ENCODE results near the gene ZNF761. TPM values are rescaled to one million over a fixed set of nuclear protein-coding genes. Genes with fewer than 3 reads are reported as not detected.
"Not testable (repeated sequence)": the region's sequence is repeated elsewhere in the genome, so short reads cannot be mapped to it uniquely, and the experiment has no call there.

Gene ZNF761
- total RNA-seq, 1 donor from 2014 or later = 22.1 TPM

DNA sequence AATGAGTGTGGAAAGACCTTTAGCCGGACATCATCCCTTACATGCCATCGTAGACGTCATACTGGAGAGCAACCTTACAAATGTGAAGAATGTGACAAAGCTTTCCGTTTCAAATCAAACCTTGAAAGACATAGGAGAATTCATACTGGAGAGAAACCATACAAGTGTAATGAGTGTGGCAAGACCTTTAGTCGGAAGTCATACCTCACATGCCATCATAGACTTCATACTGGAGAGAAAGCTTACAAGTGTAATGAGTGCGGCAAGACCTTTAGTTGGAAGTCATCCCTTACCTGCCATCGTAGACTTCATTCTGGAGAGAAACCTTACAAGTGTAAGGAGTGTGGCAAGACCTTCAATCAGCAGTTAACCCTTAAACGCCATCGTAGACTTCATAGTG, 24.0 kb downstream of the ZNF761 start:
- H3K27ac Mint-ChIP-seq = no peak overlapping the region
- peaks cover 65% of the 10 kb centered on the region for H3K36me3 Mint-ChIP-seq
- H3K36me3 ChIP-seq = peaks cover 20% of the 10 kb centered on the region
- H3K4me3 ChIP-seq = no peak overlapping the region
- TF ChIP-seq EZH2 (IDR thresholded peaks at IDR 0.05) = no peak
- H3K9ac ChIP-seq = no peak overlapping the region
- no peaks in the 10 kb centered on the region for H3K27me3 ChIP-seq
- no peaks in the 10 kb centered on the region for H3K27me3 Mint-ChIP-seq (ENCODE audit: insufficient read depth, low read depth)
- H3K4me1 ChIP-seq = no peaks in the 10 kb centered on the region
- DNase-seq (ENCODE audit: low spot score) = no peak
- H2AFZ ChIP-seq (replicated peaks) = no peak overlapping the region
- H4K20me1 ChIP-seq (ENCODE audit: low read depth) = no peaks in the 10 kb centered on the region
- H3K27ac ChIP-seq = no peak overlapping the region
- no peak overlapping the region for H3K4me3 Mint-ChIP-seq
- no peaks in the 10 kb centered on the region for H3K4me1 Mint-ChIP-seq
- peaks cover 72% of the 10 kb centered on the region for H3K9me3 Mint-ChIP-seq
- no peak overlapping the region for H3K4me2 ChIP-seq
- peaks cover 24% of the 10 kb centered on the region for H3K9me3 ChIP-seq (ENCODE audit: low read depth)
- no peaks in the 10 kb centered on the region for H3K79me2 ChIP-seq (ENCODE audit: low read depth)
- no peaks in the 10 kb centered on the region for H3F3A ChIP-seq (ENCODE audit: low read depth)

DNA sequence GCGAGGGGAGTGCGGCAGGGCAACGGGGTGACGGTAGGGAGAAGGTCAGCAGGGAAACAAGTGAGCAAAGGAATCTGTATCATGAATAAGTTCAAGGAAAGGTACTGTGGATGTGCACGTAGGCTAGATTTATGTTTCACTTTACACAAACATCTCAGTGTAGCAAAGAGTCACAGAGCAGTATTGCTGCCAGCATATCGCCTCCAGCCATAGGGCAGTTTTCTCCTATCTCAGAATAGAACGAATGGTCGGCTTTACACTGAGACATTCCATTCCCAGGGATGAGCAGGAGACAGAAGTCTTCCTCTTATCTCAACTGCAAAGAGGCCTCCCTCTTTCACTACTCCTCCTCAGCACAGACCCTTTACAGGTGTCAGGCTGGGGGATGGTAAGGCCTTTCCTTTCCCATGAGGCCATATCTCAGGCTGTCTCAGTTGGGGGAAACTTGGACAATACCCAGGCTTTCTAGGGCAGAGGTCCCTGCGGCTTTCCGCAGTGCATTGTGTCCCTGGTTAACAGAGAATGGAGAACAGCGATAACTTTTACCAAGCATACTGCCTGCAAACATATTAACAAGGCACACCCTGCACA, 28.4 kb downstream of the ZNF761 start:
- not testable (repeated sequence) for H3K4me2 ChIP-seq; H2AFZ ChIP-seq (replicated peaks); H3K4me3 ChIP-seq; H3K4me3 Mint-ChIP-seq; H3K4me1 ChIP-seq; DNase-seq (ENCODE audit: low spot score); H3K27ac Mint-ChIP-seq; H3F3A ChIP-seq (ENCODE audit: low read depth); H3K79me2 ChIP-seq (ENCODE audit: low read depth); H3K27ac ChIP-seq; H3K4me1 Mint-ChIP-seq; H3K27me3 ChIP-seq; H3K36me3 ChIP-seq; H3K9ac ChIP-seq; H4K20me1 ChIP-seq (ENCODE audit: low read depth); H3K27me3 Mint-ChIP-seq (ENCODE audit: insufficient read depth, low read depth)
- Mint-ChIP-seq H3K9me3 (peaks cover 57% of the 10 kb centered on the region), H3K36me3 (peaks cover 38% of the 10 kb centered on the region)
- H3K9me3 ChIP-seq (ENCODE audit: low read depth) = peaks cover 12% of the 10 kb centered on the region

DNA sequence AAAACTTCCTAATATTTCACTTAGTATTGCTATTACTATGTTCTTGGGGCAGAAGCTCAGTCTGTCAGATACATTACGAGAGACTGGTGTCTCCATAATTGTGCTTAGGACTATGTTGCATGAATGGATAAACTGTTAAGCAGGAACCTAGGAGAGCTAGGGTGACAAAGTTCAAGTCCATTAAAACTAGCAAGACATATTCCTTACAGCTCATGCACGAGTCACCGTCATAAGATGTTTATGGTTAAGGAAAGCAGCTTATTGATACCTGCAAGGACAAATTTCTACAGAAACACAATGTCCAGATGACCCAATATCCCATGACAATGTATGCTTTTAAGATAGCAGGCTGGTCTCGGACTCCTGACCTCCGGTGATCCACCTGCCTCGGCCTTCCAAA, 30.1 kb downstream of the ZNF761 start:
- Histone ChIP-seq H3K27ac (no peak overlapping the region), H3F3A (ENCODE audit: low read depth) (peaks cover 14% of the 10 kb centered on the region), H3K36me3 (no peaks in the 10 kb centered on the region), H3K79me2 (ENCODE audit: low read depth) (no peaks in the 10 kb centered on the region), H4K20me1 (ENCODE audit: low read depth) (no peaks in the 10 kb centered on the region), H2AFZ (replicated peaks) (no peak overlapping the region), H3K27me3 (no peaks in the 10 kb centered on the region), H3K9ac (no peak overlapping the region), H3K4me3 (no peak overlapping the region), H3K4me2 (no peak overlapping the region), H3K9me3 (ENCODE audit: low read depth) (peaks cover 5% of the 10 kb centered on the region), H3K4me1 (no peaks in the 10 kb centered on the region)
- no peak for DNase-seq (ENCODE audit: low spot score)
- H3K27me3 Mint-ChIP-seq (ENCODE audit: insufficient read depth, low read depth) = peaks cover 4% of the 10 kb centered on the region
- H3K4me1 Mint-ChIP-seq = no peaks in the 10 kb centered on the region
- H3K9me3 Mint-ChIP-seq = peaks cover 43% of the 10 kb centered on the region
- peaks cover 22% of the 10 kb centered on the region for H3K36me3 Mint-ChIP-seq
- no peak overlapping the region for H3K4me3 Mint-ChIP-seq
- TF ChIP-seq, protein P1, sequence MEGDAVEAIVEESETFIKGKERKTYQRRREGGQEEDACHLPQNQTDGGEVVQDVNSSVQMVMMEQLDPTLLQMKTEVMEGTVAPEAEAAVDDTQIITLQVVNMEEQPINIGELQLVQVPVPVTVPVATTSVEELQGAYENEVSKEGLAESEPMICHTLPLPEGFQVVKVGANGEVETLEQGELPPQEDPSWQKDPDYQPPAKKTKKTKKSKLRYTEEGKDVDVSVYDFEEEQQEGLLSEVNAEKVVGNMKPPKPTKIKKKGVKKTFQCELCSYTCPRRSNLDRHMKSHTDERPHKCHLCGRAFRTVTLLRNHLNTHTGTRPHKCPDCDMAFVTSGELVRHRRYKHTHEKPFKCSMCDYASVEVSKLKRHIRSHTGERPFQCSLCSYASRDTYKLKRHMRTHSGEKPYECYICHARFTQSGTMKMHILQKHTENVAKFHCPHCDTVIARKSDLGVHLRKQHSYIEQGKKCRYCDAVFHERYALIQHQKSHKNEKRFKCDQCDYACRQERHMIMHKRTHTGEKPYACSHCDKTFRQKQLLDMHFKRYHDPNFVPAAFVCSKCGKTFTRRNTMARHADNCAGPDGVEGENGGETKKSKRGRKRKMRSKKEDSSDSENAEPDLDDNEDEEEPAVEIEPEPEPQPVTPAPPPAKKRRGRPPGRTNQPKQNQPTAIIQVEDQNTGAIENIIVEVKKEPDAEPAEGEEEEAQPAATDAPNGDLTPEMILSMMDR (IDR thresholded peaks at IDR 0.05) = no peak
- TF ChIP-seq EZH2phosphoT487 (IDR thresholded peaks at IDR 0.05) = no peak
- TF ChIP-seq EZH2 (IDR thresholded peaks at IDR 0.05) = no peak
- no peak overlapping the region for H3K27ac Mint-ChIP-seq

DNA sequence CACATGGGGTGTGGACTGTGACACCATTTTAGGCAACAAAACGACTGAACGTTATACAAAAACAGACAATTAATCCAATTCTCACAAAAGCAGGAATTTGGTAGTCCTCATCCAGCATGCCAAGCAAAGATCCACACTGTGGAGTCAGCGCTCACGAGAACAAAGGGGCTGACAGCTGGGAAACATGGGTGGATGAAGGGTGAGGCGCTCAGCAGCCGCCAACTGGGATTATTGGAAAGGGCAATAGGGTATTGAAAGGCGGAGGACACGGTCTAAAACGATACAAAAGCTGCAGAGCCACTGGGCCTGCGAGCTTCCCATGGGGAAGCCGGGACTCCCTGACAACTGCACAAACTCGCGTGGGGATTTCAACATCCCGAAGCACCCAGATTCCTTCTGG, 31.1 kb downstream of the ZNF761 start:
- TF ChIP-seq EZH2 (IDR thresholded peaks at IDR 0.05) (no peak), EZH2phosphoT487 (IDR thresholded peaks at IDR 0.05) (no peak)
- TF ChIP-seq, protein P1 (IDR thresholded peaks at IDR 0.05) = no peak
- Histone ChIP-seq H3K9me3 (ENCODE audit: low read depth) (peaks cover 4% of the 10 kb centered on the region), H3K4me2 (peak overlapping the region; percentile 31), H3K4me1 (no peaks in the 10 kb centered on the region), H3K36me3 (no peaks in the 10 kb centered on the region), H2AFZ (replicated peaks) (peak overlapping the region; percentile 50), H3F3A (ENCODE audit: low read depth) (peaks cover 14% of the 10 kb centered on the region), H3K4me3 (peak overlapping the region; percentile 26), H3K79me2 (ENCODE audit: low read depth) (no peaks in the 10 kb centered on the region), H4K20me1 (ENCODE audit: low read depth) (no peaks in the 10 kb centered on the region), H3K27ac (peak overlapping the region; percentile 13), H3K9ac (no peak overlapping the region), H3K27me3 (no peaks in the 10 kb centered on the region)
- DNase-seq (ENCODE audit: low spot score) = peak; percentile 39
- Mint-ChIP-seq H3K4me1 (no peaks in the 10 kb centered on the region), H3K9me3 (peaks cover 35% of the 10 kb centered on the region), H3K4me3 (no peak overlapping the region), H3K27me3 (ENCODE audit: insufficient read depth, low read depth) (peaks cover 4% of the 10 kb centered on the region), H3K36me3 (peaks cover 16% of the 10 kb centered on the region), H3K27ac (no peak overlapping the region)
